GM19372 (cell line): ENCODE results near the gene MRPS16.
A peak's percentile ranks its signal among the peaks of the same experiment; 100 is the strongest.
"Not testable (repeated sequence)": the region's sequence is repeated elsewhere in the genome, so short reads cannot be mapped to it uniquely, and the experiment has no call there.

Experiments
- ATAC-seq: cut with Tn5 transposase; IDR thresholded peaks from one replicate; pipeline ENCODE4 v1.9.1; 2021; ENCODE audit warnings: mild to moderate bottlenecking, low read depth, moderate library complexity; ENCODE audit not compliant: unreplicated experiment

MRPS16 gene

DNA sequence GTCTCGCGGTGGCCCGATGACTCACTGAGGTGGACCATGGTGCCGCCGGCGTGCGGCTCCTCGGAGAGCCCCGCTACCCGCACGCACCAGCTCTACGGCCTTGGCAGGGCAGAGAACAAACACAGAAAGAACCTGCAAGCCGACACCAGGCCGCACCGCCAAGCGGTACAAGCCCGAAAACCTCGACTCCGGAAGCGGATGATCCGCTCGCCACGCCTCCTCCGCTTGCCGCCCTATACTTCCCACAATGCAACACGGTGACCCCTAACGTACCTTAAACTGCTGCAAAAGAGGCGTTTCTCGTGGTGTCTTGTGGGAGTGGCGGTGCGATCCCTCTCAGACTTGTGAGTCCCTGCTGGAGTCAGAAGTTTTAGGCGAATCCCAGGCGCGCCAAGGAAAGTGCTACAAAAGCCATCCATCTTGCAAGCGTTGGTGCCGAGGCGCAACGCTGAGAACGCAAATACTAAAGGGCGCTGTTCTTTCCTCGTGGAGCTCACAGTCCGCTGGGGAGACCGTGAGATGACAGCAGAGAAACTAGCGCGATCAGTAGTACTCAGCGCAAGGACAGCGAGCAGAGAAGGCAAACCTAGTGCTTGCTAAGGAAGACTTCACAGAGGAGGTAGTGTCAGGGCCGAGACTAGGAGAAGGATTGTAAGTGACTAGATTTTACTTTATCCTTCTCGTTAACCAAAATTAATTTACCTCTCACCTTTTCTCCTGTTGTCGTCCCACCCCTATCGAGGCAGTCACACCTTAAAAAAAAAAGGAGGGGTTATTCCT, at the start of gene MRPS16:
MRPS16 (minus strand) TSS at position 200 of the 780 bp plus-strand sequence; CDS start at position 38, 162 bp downstream.
- ATAC-seq: peak; percentile 87

DNA sequence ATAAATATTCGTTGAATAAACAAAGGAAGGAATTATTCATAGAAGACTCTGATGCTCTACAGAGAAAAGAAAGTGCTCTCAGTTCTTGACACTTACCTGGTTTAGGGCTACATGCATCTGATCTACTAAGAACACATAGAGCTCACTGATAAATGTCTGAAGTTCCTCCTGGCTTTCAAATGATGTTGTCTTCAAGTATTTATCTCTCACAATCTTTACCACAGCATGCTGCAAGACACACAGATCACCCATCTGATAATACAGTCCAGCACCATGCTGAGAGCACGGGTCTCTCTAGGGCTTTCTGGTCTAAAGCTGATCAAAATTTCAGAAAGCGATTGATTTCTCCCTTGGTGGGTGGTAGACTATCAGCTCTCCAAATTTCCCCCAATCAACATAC, 44.5 kb upstream of the MRPS16 start:
- ATAC-seq: no peak

DNA sequence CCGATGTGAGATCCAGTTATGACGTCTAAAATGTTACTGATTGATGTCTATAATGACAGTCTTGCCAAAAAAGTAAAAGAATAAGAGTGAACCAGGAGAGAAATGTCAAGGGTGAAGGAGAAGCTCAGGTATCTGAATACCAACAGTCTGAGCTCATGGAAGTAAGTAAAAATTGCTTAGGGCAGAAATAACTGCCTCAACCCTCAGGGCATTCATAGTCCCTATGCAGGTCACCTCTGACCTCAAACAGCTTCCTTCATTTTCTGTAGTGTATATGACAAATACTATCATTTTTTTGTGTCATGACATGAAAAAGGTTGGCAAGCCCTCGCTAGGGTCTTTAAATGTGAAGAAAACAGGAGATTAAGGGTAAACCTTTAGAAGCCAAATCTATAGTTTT, 41.0 kb upstream of the MRPS16 start:
- no peak for ATAC-seq

DNA sequence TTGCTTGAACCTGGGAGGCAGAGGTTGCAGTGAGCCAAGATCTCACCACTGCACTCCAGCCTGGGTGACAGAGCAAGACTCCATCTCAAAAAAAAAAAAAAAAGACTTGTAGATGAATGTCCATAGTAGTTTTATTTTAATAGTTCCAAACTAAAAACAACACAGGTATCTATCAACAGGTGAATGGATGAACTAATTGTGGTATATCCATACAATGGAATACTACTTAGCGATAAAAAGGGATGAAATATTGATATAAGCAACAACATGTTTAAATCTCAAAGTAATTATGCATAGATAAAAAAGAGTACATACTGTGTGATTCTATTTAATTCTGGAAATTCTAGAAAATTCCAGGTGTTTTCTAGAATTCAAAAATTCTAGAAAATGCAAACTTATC, 37.5 kb upstream of the MRPS16 start:
- ATAC-seq: no peak

DNA sequence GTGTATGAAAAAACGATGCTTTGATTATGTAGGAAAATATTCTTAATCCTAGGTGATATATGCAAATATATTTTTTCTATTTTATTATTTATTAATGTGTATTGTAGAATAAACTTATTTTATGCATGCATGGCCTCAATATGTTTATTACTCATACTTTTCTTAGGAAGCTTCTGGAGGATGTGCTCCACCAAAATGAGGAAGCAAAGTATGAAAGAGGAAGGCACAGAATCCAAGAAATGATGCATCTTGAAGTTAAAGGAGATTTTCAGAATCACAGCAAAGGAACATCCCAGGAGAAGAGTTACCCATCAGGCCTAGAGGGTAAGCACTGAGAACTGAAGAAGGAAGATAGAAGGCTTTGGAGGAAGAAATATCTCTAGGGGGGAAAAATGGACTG, 35.0 kb upstream of the MRPS16 start:
- no peak for ATAC-seq

DNA sequence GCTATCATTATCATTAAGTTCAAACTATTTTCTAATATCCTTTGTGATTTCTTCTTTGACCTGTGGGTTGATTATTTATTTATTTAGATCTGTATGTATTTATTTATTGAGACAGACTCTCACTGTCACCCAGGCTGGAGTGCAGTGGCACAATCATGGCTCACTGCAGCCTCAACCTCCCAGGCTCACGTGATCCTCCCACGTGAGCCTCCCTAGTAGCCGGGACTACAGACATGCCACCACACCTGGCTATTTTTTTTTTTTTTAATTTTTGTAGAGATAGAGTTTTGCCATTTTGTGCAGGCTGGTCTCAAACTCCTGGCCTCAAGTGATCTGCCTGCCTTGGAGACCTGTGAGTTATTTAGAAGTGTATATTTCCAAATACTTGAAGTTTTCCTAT, 28.7 kb upstream of the MRPS16 start:
- no peak for ATAC-seq

DNA sequence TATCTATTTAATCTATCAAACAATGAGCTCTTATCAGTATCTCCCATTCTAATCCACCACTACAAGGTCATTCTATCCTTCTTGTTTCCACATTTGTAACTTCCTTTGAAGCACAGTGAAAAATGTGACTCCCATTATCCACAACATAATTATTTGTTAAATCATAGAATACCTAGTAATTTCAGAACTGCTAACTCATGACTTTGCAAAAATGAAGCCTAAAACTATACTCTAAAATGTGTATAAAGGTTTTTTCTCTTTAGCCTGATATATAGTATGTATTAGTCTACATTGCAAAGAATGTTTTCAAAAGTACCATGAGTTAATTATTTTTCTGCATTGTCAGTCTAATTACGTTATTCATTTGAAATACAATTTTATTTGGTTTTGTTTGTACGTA, 12.0 kb upstream of the MRPS16 start:
- ATAC-seq: no peak

DNA sequence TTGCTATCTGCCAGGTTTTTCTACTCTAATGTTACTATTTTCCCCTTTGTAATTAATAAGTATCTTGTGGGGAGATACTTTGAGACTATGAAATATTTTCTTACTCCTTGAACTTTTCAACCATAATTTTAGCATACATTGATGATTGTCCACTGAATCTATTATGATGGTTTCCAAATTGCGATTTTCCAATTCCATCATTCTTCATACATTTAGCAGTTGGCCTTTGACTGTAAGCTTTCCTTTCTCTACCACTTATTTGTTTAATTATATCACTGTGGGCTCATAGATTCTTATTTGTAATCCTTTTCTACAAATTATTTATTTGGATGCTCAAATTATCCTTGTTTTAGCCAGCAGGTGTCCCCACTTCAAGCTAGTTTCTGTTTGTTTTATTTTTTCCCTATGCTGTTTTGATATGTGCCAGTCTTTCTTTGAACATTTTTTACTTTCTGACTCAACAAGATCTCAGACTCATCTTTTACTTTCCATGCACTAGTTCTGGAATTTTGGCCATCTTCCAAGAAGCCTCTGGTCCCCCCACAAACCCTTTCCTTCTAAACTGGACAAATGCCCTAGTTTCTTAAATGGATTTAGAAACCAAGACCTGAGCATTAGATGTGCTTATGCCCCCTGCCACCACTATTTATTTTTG, 11.4 kb upstream of the MRPS16 start:
- ATAC-seq: no peak

DNA sequence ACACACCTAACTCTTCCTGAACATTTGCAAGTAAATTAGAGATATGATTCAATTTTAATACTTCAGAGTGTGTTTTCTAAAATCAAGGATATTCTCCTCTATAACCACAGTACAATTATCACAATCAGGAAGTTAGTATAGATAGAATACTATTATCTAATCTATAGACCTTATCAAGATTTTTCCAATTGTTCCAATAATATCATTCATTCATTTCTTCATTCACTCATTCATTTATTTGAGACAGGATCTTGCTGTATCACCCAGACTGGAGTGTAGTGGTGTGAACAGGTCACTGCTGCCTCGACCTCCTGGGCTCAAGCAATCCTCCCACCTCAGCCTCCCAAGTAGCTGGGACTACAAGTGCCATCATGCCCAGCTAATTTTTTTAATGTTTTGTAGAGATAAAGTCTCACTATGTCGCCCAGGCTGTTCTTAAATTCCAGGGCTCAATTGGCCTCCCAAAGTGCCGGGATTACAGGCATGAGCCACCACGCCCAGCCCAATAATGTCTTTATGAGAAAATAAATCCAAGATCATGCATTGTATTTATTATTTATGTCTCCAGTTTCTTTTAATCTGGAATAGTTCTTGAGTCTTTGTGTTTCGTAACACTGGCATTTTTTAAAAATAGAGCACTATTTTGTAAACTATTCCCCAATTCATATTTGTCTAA, 10.6 kb upstream of the MRPS16 start:
- no peak for ATAC-seq

DNA sequence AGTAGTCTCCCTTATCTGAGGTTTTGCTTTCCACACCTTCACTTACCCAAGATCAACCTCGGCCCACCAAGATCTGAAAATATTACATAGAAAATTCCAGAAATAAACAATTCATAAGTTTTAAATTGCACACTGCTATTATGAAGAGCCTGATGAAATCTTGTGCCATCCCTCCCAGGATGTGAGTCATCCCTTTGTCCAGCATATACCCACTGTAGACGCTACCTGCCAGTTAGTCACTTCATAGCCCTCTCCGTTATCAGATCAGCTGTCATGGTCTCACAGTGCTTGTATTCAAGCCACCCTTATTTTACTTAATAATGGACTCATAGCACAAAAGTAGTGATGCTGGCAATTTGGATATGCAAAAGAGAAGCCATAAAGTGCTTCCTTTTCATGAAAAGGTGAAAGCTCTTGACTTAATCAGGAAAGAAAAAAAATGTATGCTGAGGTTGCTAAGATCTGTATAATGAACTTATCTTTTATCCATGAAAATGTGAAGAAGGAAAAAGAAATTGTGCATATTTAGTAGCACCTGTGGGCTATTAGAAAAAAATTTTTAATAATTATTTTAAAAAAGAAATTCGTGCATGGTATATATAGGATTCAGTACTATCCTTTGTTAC, 9.8 kb upstream of the MRPS16 start:
- no peak for ATAC-seq

DNA sequence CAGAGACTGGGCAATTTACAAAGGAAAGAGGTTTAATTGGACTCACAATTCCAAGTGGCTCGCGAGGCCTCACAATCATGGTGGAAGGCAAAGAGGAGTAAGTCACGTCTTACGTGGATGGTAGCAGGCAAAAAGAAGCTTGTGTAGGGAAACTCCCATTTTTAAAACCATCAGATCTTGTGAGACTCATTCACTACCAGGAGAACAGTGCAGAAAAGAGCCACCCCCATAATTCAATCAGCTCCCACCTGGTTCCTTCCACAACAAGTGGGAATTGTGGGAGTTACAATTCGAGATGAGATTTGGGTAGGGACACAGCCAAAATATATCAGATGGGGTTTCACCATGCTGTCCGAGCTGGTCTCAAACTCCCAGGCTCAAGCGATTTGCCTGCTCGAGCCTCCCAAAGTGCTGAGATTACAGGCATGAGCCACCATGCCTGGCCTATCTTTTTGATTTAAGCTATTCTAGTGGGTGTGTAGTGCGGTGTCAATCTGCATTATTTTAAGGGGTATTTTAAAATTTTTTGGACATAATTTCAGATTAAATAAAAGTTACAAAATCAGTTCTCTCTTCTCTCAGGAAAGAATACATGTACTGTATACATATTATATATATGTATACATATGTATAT, 9.0 kb upstream of the MRPS16 start:
- no peak for ATAC-seq

DNA sequence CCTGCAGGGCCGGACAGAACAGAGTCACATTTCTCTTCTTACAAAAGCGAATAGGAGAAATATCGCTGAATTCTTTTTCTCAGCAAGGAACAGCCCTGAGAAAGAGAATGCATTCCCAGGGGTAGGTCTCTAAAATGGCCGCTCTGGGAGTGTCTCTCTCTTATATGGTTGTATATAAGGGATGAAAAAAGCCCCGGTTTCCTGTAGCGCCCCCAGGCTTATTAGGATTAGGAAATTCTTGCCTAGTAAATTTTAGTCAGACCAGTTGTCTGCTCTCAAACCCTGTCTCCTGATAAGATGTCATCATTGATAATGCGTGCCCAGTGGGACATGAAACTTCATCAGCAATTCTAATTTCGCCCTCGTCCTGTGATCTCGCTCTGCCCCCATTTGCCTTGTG, 6.2 kb upstream of the MRPS16 start:
- not testable (repeated sequence) for ATAC-seq

DNA sequence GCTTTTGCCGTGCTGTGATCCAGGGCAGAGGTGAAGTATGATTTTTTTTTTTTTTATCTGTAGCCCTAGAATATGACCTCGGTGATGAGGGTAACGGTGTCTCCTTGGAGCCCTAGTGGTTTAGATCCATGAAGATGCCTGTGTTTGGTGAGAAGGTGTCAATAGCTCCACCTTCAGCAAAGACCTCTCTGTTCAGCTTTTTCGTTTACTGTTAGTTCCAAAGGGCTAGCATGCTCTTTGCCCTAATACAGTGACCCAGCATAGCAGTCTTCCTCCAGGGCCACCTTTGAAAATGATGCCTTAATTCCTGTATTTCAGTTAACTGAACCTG, 746 bp upstream of the MRPS16 start:
- no peak for ATAC-seq

DNA sequence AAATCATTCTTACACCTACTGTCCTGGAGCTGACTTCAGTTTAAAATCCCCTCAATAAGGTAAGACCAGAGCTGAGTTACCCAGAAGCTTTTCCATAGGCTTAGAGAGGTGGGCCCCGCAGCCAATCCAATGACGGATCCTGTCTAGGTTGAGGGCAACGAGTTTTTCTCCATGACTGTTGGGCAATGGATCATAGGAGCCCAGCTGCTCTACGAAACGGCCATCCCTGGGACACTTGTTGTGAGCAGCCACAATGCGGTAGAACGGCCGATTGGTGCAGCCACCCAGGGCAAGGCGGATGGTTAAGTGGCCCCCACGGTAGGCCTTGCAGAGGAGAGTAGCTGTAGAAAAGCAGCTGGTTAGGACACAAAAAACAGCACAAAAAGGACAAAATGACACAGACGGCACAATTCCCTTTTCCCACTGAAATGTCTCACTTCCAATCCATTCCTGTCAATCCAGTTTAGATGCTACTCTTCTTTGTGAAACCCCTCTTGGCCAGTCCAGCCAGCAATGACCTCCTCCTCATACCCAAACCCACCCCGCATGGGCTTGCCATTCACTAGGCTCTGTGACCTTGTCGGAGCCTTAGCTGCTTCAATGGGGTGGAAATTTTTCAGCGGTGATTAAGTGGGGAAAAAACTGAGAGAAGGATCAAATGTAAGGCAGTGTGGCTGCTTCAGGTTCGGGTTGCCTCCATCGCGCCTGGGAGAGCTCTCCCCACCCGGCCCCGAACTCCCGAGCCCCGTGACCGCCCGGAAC, 580 bp downstream of the MRPS16 start:
- peak; percentile 34 for ATAC-seq

DNA sequence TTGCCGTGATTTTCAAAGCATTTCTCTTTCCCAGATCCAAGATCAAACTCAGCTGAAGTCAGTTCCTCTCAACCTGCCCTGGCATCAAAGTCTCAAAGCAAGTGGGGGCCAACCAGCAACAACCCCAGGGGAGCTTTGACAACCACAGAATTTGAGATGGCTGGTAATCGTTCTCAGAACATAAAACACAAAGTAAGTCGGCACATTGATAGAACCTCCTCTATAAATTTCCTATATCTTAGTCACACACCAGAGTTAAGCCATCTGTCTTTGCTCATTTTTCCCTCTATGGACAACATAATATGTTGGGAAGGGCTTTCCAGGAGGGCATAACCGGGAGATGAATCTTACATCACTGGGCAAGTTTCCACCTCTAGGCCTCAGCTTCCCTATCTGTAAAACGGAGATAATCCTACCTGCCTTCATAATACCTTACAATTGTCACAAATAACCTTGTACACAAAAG, 4.2 kb downstream of the MRPS16 start:
- no peak for ATAC-seq

DNA sequence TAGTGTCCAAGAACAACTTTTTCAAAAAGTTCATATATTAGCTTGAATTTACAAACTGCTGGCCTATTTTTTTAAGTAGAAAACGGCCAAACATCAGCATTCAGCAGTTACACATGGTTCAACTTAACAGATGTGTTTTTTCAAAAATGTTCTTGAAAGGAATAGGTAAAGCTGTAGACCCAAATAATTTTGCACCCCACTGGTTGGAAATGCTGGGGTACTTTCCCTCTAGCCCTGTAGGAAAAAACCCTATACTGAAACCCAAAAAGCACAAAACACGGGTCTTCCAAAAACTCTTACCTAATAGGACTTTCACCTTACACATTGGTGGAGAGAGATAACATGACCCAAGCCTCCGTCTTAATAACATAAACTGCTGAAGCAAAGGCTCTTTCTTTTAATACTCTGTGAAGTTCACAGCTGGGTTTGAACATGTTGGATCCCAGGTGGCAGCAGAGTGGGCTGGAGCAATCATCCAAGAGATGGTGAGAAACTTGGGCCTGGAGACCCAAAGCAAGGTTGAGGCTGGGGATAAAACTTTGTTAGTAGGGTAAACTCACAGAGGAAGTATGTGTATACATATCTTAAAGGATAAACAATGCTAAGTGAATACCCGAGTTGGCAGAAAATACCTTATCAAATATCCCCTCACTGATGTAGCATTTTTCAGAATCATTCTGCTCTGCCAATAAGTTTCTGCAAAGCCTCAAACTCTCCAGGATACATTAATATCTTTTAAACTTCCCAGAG, 4.8 kb downstream of the MRPS16 start:
- no peak for ATAC-seq

DNA sequence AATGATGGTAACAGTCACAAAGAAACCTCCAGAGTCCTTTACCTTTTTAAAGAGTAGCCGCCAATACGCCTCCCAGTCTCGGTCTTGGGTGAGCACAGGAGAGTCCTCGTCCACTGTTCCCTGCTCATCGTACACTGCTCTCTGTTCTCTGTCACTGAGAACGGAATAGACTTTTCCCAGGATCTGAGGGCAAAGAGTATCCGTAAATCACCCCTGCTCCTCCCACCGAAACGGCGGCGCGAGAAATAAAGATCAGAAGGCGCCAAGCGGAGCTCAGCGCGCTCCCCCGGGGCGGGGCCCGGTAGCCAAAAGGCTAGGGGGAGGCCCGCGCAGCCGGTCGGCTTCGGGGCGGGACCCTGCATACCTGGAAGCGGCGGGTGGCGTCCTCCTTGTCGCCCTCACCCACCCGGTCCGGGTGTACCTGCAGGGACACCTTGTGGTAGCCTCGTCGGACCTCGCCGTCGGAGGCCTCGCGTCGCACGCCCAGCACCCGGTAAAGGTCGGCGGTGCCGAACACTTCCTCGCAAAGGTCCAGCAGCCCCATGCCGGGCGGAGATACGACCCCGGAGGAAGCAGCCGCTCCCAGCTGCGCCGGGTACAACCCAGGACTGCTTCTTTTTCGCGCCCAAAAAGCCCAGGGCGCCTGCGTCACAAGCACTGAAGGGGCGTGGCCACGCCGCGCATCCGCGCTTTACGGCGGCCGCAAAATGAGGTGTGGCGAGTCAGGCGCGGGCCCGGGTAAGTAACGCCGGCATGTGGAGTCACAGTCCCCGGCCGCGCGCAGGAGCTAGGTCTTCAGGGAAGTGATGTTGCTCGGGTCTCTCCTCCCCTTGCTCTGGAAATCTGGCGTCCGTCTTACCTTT, 5.6 kb downstream of the MRPS16 start, which contains the start of gene DNAJC9:
DNAJC9 (minus strand) TSS at position 610 of the 863 bp plus-strand sequence; CDS start at position 544, 66 bp downstream.
- peak; percentile 75 for ATAC-seq

DNA sequence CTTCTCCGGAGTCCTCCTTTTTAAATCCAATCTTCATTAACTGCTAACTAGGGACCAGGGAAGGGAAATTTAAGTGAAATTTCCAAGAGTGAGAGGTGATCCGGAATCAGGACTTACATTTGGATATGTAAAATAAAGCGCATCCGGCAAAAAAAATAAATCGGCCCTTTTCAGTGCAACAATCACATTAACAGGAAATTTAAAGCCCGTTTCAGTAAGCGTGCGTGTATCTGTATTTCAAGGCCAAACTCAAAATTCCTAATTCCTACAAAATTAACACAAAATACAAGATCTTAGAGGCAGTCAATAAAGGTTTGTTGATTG, 6.2 kb downstream of the MRPS16 start:
- no peak for ATAC-seq
